GM18907 (cell line): ENCODE results near the gene CD1C.
"Not testable (repeated sequence)": the region's sequence is repeated elsewhere in the genome, so short reads cannot be mapped to it uniquely, and the experiment has no call there.

Source experiments
- ATAC-seq: cut with Tn5 transposase; IDR thresholded peaks from one replicate; pipeline ENCODE4 v1.9.1; 2021; ENCODE audit warnings: mild to moderate bottlenecking, moderate library complexity; ENCODE audit not compliant: unreplicated experiment

CD1C gene

GRCh38 chr1:158327481-158327880 lies 37.8 kb downstream of the CD1C start:
- no peak for ATAC-seq

- ATAC-seq = no peak
Observed at GRCh38 chr1:158328426-158328825, 38.7 kb downstream of the CD1C start.

DNA sequence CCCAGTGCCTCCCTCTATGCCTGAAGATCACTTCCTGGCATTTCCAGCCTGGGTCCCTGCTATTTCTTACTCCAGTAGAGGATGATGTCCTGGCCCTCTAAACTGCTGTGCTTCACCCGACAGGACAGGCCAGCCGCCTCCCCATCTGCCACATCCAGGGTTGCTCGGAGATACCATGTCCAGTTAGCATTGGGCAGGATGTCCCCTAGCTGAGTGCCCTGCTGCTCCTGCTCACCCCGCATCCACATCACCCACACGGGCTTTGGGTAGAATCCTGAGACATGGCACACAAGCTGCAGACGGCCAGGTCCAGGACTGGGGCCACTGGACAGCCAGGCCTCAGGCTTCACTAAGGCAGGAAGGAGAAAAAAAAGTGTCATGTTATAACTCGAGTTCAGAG lies 39.6 kb downstream of the CD1C start:
- ATAC-seq = no peak

DNA sequence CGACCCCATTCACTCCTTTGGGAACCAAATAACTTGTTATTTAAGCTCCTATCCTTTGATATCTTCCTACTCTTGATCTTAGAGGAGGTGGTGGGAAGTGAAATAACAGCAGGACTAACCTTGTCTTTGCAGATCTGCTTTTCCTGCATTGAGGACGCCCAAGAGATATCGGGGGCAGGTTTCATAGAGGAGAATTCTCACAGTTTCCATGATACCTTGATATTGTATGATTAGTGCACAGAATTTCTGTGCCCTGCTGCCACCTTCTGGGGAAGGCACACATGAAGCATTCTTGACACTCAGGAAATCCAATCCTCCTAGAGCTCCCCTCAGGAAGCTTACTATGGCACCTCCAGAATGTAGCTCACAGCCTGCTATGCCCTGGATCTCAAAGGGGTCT lies 40.0 kb downstream of the CD1C start:
- ATAC-seq = no peak

- no peak for ATAC-seq
Observed at GRCh38 chr1:158330391-158331105, 40.8 kb downstream of the CD1C start.

DNA sequence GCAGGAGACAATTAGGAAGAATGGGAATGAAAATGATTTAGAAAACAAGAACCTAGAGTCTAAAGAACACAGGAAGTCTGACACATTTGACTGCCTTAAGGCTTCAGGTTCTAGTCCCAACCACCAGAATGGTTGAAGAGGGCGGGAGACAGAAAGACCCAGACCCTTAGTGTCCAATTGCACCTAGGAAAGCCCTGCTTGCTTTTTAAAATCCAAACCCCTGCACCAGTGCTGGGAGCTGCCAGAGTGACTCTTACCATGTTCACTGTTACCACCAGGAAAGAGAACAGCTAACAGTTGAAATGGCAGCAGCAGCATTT lies 41.3 kb downstream of the CD1C start:
- no peak for ATAC-seq

DNA sequence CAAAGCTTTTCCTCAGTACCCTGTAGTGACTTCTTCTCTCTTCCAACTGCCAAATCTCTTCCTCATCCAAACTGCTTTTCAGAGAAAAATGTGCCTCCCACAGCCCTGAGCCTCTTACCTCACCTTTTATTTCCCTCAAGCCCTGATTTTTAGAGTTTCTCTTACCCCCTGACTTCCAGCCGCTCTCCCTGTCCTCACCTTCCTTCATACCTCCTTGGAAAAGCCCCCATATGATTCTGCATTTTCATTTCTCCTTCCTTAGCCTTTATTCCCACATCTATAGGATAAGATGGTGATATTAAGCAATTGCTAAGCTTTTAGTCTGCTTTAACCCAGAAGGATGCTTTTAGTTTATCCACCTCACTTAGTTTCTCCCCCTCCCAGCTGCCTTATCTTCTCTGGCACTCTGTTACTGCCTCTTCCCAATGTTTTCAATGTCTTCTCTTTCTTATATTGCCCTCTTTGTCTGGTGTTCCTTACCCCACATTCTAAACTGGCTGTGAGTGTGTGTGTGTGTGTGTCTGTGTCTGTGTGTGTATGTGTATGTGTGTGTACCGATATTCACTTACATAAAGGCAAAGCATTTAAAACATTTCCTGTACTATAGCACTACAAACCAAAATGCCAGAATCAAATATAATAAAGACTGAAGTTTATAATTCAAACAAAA lies 41.9 kb downstream of the CD1C start, which contains the start of gene CD1B:
TSS of gene CD1B (minus strand) at position 51 of the 670 bp plus-strand sequence. CDS start 108 bp downstream, outside the sequence.
- no peak for ATAC-seq

DNA sequence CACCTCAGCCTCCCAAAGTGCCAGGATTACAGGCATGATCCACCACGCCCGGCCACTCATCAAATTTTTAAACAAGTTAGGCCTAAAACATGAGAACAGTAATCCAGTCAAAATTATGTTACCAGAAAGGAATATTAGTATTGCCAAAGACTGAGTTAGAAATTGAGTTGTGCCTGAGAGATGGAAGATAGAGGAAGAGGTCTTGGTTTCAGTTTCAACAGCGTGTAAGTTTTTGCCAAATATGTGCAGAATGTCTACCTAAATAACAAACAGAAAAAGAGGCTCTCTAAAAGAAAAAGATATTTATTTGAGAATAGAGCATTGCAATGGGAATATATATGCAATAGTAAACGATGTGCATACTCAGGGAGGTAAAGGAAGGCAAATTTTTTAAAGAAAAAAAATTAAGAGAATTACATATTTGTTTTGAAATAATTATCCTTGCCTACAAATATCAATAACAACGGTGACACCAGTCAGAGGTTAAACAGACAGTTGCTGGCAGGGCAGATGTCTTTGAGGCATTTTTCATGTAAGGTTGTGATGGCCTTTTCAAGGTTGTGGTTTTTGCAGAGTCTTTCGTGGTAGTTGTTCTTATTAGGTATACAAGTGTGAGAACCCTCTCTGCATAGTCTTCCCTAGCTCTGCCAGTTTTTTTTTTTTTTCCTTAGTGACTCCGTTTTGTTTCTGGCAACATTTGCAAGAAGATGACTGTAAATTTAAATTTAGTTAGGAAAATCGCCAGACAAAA lies 43.9 kb downstream of the CD1C start:
- no peak for ATAC-seq

DNA sequence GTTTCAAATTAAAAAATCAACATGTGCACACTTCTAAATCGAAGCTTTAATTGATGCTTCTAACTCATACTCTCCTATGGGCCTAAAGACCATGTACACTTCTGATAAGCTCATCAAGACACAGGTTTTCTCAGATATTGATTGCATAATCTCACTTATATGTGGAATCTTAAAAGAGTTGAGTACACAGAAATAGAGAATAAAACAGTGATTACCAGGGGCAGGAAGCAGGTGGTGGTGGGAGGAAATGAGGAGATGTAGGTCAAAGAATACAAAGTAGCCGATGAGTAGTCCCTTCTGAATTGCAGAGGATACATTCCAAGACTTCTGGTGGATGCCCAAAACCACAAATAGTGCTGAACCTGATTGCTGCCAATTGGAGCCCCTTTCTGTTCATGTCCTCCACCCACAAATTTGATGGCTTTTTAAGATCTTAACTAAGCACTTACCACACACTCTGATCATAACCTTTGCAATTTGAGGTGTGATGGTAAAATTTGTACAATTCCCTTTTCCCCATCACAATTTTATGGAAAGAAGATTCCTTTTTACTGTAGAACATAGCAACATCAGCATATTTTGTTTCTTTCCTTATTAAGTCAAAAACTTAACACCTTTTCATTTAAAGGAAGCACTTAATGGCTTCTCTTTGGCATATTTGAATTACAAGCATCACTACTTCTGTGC lies 44.9 kb downstream of the CD1C start:
- no peak for ATAC-seq

- ATAC-seq = no peak
Observed at GRCh38 chr1:158335213-158335532, 45.5 kb downstream of the CD1C start.

DNA sequence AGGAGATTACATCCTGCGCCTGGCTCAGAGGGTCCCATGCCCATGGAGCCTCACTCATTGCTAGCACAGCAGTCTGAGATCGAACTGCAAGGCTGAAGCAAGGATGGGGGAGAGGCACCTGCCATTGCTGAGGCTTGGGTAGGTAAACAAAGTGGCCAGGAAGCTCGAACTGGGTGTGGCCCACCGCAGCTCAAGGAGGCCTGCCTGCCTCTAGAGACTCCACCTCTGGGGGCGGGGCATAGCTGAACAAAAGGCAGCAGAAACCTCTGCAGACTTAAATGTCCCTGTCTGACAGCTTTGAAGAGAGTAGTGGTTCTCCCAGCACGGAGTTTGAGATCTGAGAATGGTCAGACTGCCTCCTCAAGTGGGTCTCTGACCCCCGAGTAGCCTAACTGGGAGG lies 46.7 kb downstream of the CD1C start:
- not testable (repeated sequence) for ATAC-seq
